Ascending aorta (tissue), 2 donors: Measurements from ENCODE around the gene MAGI1. TPM values are rescaled to one million over a fixed set of nuclear protein-coding genes. Genes with fewer than 3 reads are reported as not detected.

Experiments
- DNase-seq, 2 donors: peaks; one replicate each; pipeline ENCODE4 v3.0.0-alpha.2; 2019; ENCODE audit warnings: low spot score in 2 of 2
- H3K27ac ChIP-seq, 2 donors: fragments of 200-600 bp; sonication (generic); one replicate each; pipeline ENCODE4 v1.5.1; 2016 to 2017; ENCODE audit warnings: mild to moderate bottlenecking in 1 of 2
- H3K27me3 ChIP-seq: fragments of 200-600 bp; sonication (generic); one replicate; pipeline ENCODE4 v1.5.1; 2017
- H3K36me3 ChIP-seq, 2 donors: fragments of 200-600 bp; sonication (generic); one replicate each; pipeline ENCODE4 v1.5.1; 2016
- H3K4me1 ChIP-seq, 2 donors: fragments of 200-600 bp; sonication (generic); one replicate each; pipeline ENCODE4 v1.5.1; 2016 to 2017; ENCODE audit warnings: mild to moderate bottlenecking in 1 of 2
- H3K4me3 ChIP-seq, 2 donors: fragments of 200-600 bp; sonication (generic); one replicate each; pipeline ENCODE4 v1.5.1; 2016 to 2017; ENCODE audit warnings: mild to moderate bottlenecking in 1 of 2
- H3K9me3 ChIP-seq, 2 donors: fragments of 200-600 bp; sonication (generic); one replicate each; pipeline ENCODE4 v1.5.1; 2016
- intact Hi-C: fragments of 100-400 bp; cut with DNase I; formaldehyde crosslinking; loops from one replicate; pipeline ENCODE4 v1.15.1; 2023
- total RNA-seq: library from RNA; depleted of rRNA; stranded (reverse); fragments of >200 nt; gene quantifications from one replicate; pipeline ENCODE4 v1.1.0, GENCODE V29; 2016
- TF ChIP-seq, protein P1 (sequence below), 3 experiments: fragments of 200-600 bp in 2 of 3; fragments of 450-650 bp in 1 of 3; sonication (generic) in 2 of 3; IDR thresholded peaks; one replicate each; pipeline ENCODE4 v1.5.1; 2016 to 2019; ENCODE audit warnings: antibody characterized with exemption in 3 of 3, mild to moderate bottlenecking in 1 of 3, moderate library complexity in 1 of 3

The MAGI1 gene
- total RNA-seq, 1 donor from 2014 or later = 28.4 TPM

DNA sequence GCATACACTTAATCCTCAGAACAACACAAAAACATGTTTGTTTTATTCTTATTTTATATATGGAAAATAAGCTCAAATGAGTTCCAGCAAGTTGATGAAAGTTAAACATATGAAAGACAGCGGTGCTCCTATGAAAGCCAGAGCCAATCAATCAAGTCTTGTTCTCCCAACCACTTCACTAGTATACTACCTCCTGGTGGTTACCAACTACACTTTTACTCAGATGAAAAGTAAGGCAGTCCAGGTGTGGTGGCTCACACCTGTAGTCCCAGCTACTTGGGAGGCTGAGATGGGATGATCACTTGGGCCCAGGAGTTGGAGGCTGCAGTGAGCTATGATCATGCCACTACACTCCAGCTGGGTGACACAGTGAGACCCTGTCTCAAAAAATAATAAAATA lies 66.0 kb downstream of the MAGI1 start:
- intact Hi-C loops = no loop called here
- no peak overlapping the region for H3K4me3 ChIP-seq
- H3K36me3 ChIP-seq = no peaks in the 10 kb centered on the region
- no peak for DNase-seq
- H3K4me1 ChIP-seq = peaks cover 0 to 11% of the 10 kb centered on the region in 2 donors
- H3K27me3 ChIP-seq = no peaks in the 10 kb centered on the region
- TF ChIP-seq, protein P1, sequence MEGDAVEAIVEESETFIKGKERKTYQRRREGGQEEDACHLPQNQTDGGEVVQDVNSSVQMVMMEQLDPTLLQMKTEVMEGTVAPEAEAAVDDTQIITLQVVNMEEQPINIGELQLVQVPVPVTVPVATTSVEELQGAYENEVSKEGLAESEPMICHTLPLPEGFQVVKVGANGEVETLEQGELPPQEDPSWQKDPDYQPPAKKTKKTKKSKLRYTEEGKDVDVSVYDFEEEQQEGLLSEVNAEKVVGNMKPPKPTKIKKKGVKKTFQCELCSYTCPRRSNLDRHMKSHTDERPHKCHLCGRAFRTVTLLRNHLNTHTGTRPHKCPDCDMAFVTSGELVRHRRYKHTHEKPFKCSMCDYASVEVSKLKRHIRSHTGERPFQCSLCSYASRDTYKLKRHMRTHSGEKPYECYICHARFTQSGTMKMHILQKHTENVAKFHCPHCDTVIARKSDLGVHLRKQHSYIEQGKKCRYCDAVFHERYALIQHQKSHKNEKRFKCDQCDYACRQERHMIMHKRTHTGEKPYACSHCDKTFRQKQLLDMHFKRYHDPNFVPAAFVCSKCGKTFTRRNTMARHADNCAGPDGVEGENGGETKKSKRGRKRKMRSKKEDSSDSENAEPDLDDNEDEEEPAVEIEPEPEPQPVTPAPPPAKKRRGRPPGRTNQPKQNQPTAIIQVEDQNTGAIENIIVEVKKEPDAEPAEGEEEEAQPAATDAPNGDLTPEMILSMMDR (IDR thresholded peaks at IDR 0.05) = no peak
- H3K27ac ChIP-seq = peak overlapping the region in 1 of 2 donors; percentile 33
- H3K9me3 ChIP-seq = no peaks in the 10 kb centered on the region

- no peaks in the 10 kb centered on the region for H3K9me3 ChIP-seq
Measured at GRCh38 chr3:65971293-65972252, 67.1 kb downstream of the MAGI1 start.

DNA sequence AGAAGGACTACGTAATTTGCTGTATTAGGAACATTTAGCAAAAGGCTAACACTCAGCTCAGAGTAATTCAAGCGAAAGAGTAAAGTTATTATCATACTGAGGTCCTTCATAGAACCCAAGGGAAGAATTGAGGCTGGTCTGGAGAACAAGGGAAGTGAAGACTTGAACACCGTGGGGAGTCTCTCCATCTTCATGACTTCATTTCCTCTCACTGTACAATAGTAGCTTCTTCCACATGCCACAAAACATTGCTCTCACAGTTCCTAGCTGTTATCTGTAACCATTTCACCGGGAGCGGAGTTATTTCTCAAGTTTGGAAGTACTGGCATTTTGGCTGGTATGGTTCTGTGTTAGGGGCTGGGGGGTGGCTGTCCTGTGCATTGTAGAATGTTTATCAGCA lies 69.7 kb downstream of the MAGI1 start:
- peaks cover 0 to 10% of the 10 kb centered on the region in 2 donors for H3K4me1 ChIP-seq
- H3K27ac ChIP-seq = no peak overlapping the region
- no peaks in the 10 kb centered on the region for H3K27me3 ChIP-seq
- H3K9me3 ChIP-seq = no peaks in the 10 kb centered on the region
- TF ChIP-seq, protein P1 (IDR thresholded peaks at IDR 0.05) = no peak
- no peak overlapping the region for H3K4me3 ChIP-seq
- intact Hi-C loops = no loop called here
- no peaks in the 10 kb centered on the region for H3K36me3 ChIP-seq
- DNase-seq = no peak

More at GRCh38 chr3:65971293-65972252, 67.1 kb downstream of the MAGI1 start:
- Histone ChIP-seq H3K4me1 (peaks cover 0 to 11% of the 10 kb centered on the region in 2 donors), H3K27ac (peak overlapping the region; percentile 28 to 44), H3K36me3 (no peaks in the 10 kb centered on the region), H3K27me3 (no peaks in the 10 kb centered on the region), H3K4me3 (no peak overlapping the region)
- TF ChIP-seq, protein P1 (IDR thresholded peaks at IDR 0.05) = no peak
- intact Hi-C loops = no loop called here
- no peak for DNase-seq

DNA sequence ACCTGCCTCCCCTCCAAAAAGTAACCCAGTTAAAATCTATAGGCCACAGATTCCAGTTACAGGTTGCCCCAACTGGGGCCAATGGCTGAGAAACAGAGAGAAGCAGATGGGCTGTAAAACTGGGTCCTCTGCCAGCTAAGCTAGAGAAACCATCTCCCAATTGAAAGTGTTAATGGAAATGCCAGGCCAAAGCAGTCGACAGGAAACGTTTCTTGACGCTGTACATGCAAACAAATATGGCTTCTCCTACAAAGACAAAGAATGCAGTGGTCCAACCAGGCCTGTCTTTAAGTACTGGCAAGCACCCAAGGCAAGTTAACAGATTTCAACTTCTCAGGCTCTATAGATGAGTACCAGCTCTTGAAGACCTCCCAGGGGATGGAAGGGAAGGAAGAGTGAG lies 71.3 kb downstream of the MAGI1 start:
- DNase-seq = no peak
- Histone ChIP-seq H3K4me3 (no peak overlapping the region), H3K36me3 (no peaks in the 10 kb centered on the region), H3K9me3 (no peaks in the 10 kb centered on the region), H3K27me3 (no peaks in the 10 kb centered on the region), H3K4me1 (peaks cover 0 to 12% of the 10 kb centered on the region in 2 donors), H3K27ac (no peak overlapping the region)
- intact Hi-C loops = no loop called here
- TF ChIP-seq, protein P1 (IDR thresholded peaks at IDR 0.05) = no peak

DNA sequence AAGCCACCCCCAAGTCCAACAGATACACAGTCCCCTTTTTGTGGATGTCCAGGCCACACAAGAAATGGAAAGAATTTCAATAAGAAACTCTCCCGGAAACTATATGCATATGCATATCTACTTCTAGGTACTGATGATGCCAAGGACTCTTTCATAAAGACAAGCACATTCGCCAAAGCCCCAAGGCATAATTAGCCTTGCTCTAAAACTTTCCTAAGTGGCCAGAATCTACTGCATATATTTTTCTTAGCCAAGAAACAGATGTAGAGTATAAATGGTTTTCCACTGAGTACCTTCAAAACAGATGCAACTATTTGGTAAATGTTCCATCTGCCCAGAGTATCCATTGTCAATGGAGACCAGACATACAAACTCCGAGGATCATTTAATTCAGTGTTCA lies 73.9 kb downstream of the MAGI1 start:
- Histone ChIP-seq H3K9me3 (no peaks in the 10 kb centered on the region), H3K27me3 (no peaks in the 10 kb centered on the region), H3K27ac (no peak overlapping the region), H3K4me1 (peaks cover 0 to 7% of the 10 kb centered on the region in 2 donors), H3K4me3 (no peak overlapping the region), H3K36me3 (no peaks in the 10 kb centered on the region)
- DNase-seq = no peak
- intact Hi-C loops = no loop called here
- TF ChIP-seq, protein P1 (IDR thresholded peaks at IDR 0.05) = no peak
